GM12878 (cell line): ENCODE data around the gene FGF14. TPM values are rescaled to one million over a fixed set of nuclear protein-coding genes. Genes with fewer than 3 reads are reported as not detected.
A peak's percentile ranks its signal among the peaks of the same experiment; 100 is the strongest.

Experiments
- ATAC-seq: fragments of 200-7000 bp; cut with Tn5 transposase; 3 replicates; pipeline ENCODE4 v1.9.1; 2020; ENCODE audit warnings: mild to moderate bottlenecking, moderate library complexity
- BruUV-seq: library from RNA; stranded (reverse); fragments of 400-500 nt; replicated peaks from 2 replicates; lab custom pipeline; 2021; lab: Mats Ljungman, UMichigan
- CTCF ChIA-PET: fragments of 300-600 bp; sonication (Branson Sonifier 250); formaldehyde crosslinking; extraction: SDS; loops from one replicate; lab custom pipeline; 2021; ENCODE audit warnings: inconsistent platforms; lab: Yijun Ruan, JAX
- POLR2A ChIA-PET: fragments of 350-600 bp; formaldehyde crosslinking; extraction: SDS; loops from one replicate; lab custom pipeline; 2021; ENCODE audit warnings: inconsistent platforms; lab: Charles Lee
- RAD21 ChIA-PET: fragments of 300-600 bp; sonication (Branson Sonifier 250); formaldehyde crosslinking; loops from one replicate; lab custom pipeline; 2023; ENCODE audit warnings: antibody characterized with exemption; ENCODE audit not compliant: unreplicated experiment; lab: Charles Lee
- SMC1A ChIA-PET: fragments of 300-600 bp; sonication (Branson Sonifier 250); formaldehyde crosslinking; loops from one replicate; lab custom pipeline; 2023; ENCODE audit not compliant: unreplicated experiment, uncharacterized antibody; lab: Charles Lee
- DNase-seq: peaks from one replicate; pipeline ENCODE4 v3.0.0-alpha.2; 2011; ENCODE audit warnings: low read depth, low spot score
- FAIRE-seq: peaks from 3 replicates; lab custom pipeline; 2011; peaks lifted over from hg19 to GRCh38; lab: Jason Lieb, UNC
- H2AFZ ChIP-seq: 2 replicates; pipeline ENCODE4 v1.6.0; 2011; ENCODE audit warnings: low read depth, low read length, control low read depth; ENCODE audit not compliant: control insufficient read depth
- H3K27ac ChIP-seq: 2 replicates; pipeline ENCODE4 v1.5.1; 2011; ENCODE audit warnings: control low read depth; ENCODE audit not compliant: control insufficient read depth, insufficient read depth
- H3K27me3 ChIP-seq, 2 experiments: replicated peaks in 1 of 2; 2 replicates each; pipeline versions ENCODE4 v1.6.0 to v1.6.1; 2011; ENCODE audit warnings: low read length in 1 of 2; ENCODE audit not compliant: control insufficient read depth in 2 of 2, insufficient read depth in 2 of 2
- H3K36me3 ChIP-seq, 2 experiments: 2 replicates each; pipeline ENCODE4 v1.5.1; 2011; ENCODE audit warnings: low read length in 1 of 2; ENCODE audit not compliant: control insufficient read depth in 2 of 2, insufficient read depth in 2 of 2
- H3K4me1 ChIP-seq: 2 replicates; pipeline ENCODE4 v1.6.1; 2011; ENCODE audit warnings: mild to moderate bottlenecking, low read length, moderate library complexity, mixed read lengths; ENCODE audit not compliant: control insufficient read depth, insufficient read depth
- H3K4me2 ChIP-seq: 2 replicates; pipeline ENCODE4 v1.6.0; 2011; ENCODE audit warnings: control low read depth; ENCODE audit not compliant: control insufficient read depth, insufficient read depth
- H3K4me3 ChIP-seq: fragments of 200-600 bp; sonication (generic); 2 replicates; pipeline ENCODE4 v1.5.1; 2016
- H3K79me2 ChIP-seq: 2 replicates; pipeline ENCODE4 v1.6.0; 2011; ENCODE audit warnings: low read length; ENCODE audit not compliant: control insufficient read depth, insufficient read depth
- H3K9ac ChIP-seq: 2 replicates; pipeline ENCODE4 v1.8.0; 2011; ENCODE audit warnings: low read length, control low read depth, mixed read lengths; ENCODE audit not compliant: control insufficient read depth, insufficient read depth
- H3K9me3 ChIP-seq: replicated peaks from 3 replicates; pipeline ENCODE4 v1.5.1; 2011; ENCODE audit warnings: mild to moderate bottlenecking, low read length; ENCODE audit not compliant: control insufficient read depth, insufficient read depth
- H4K20me1 ChIP-seq: 2 replicates; pipeline ENCODE4 v1.6.0; 2011; ENCODE audit not compliant: control insufficient read depth, insufficient read depth
- CEBPB ChIP-seq, 2 experiments: fragments of 150-350 bp in 1 of 2; IDR thresholded peaks; 2 replicates each; pipeline ENCODE4 v1.6.1; 2012 to 2014; ENCODE audit warnings: low read depth in 2 of 2, low read length in 2 of 2, borderline replicate concordance in 1 of 2, inconsistent platforms in 1 of 2
- IKZF1 ChIP-seq: fragments of 450-650 bp; conservative IDR thresholded peaks from 2 replicates; pipeline ENCODE4 v1.6.1; 2017; ENCODE audit warnings: antibody characterized with exemption, mild to moderate bottlenecking
- IKZF2 ChIP-seq, 2 experiments: fragments of 450-650 bp; IDR thresholded peaks; 2 replicates each; pipeline ENCODE4 v1.6.1; 2017; ENCODE audit warnings: mild to moderate bottlenecking in 2 of 2, moderate library complexity in 2 of 2
- MEF2A ChIP-seq: IDR thresholded peaks from 2 replicates; pipeline ENCODE4 v1.6.1; 2011; ENCODE audit warnings: low read depth, mild to moderate bottlenecking, low read length, moderate library complexity; ENCODE audit not compliant: insufficient read depth
- NBN ChIP-seq: fragments of 450-650 bp; IDR thresholded peaks from 2 replicates; pipeline ENCODE4 v1.6.1; 2016
- NR2C1 ChIP-seq: fragments of 450-650 bp; IDR thresholded peaks from 2 replicates; pipeline ENCODE4 v1.6.1; 2017; ENCODE audit warnings: antibody characterized with exemption, mild to moderate bottlenecking, moderate library complexity
- PBX3 ChIP-seq: IDR thresholded peaks from 2 replicates; pipeline ENCODE4 v1.6.1; 2011; ENCODE audit warnings: mild to moderate bottlenecking, low read depth, low read length, moderate library complexity; ENCODE audit not compliant: insufficient replicate concordance
- PKNOX1 ChIP-seq: fragments of 450-650 bp; IDR thresholded peaks from 2 replicates; pipeline ENCODE4 v1.6.1; 2016; ENCODE audit warnings: mild to moderate bottlenecking
- RELB ChIP-seq: fragments of 450-650 bp; IDR thresholded peaks from 2 replicates; pipeline ENCODE4 v1.6.1; 2017; ENCODE audit warnings: low read depth, mild to moderate bottlenecking, moderate library complexity
- SMARCA5 ChIP-seq: fragments of 450-650 bp; IDR thresholded peaks from 2 replicates; pipeline ENCODE4 v1.6.1; 2017; ENCODE audit warnings: mild to moderate bottlenecking
- SPI1 ChIP-seq: IDR thresholded peaks from 2 replicates; pipeline ENCODE4 v1.6.1; 2011; ENCODE audit warnings: low read depth, mild to moderate bottlenecking, low read length, moderate library complexity, borderline replicate concordance; ENCODE audit not compliant: insufficient read depth
- TCF3 ChIP-seq: IDR thresholded peaks from 2 replicates; pipeline ENCODE4 v1.6.1; 2012; ENCODE audit warnings: low read depth, mild to moderate bottlenecking, low read length, borderline replicate concordance; ENCODE audit not compliant: insufficient read depth
- ZNF24 ChIP-seq: fragments of 450-650 bp; IDR thresholded peaks from 2 replicates; pipeline ENCODE4 v1.6.1; 2017; ENCODE audit warnings: antibody characterized with exemption, mild to moderate bottlenecking
- WGBS: methylation state at CpG from one replicate; pipeline ENCODE4 v1.1.6; 2016; ENCODE audit warnings: low lambda C conversion rate; ENCODE audit not compliant: insufficient replicate concordance, insufficient coverage; ENCODE audit errors: missing lambda C conversion rate; 5-methylcytosine and 5-hydroxymethylcytosine counted together
- in situ Hi-C: fragments of 300-500 bp; cut with MboI; formaldehyde crosslinking; loops from 9 replicates; pipeline ENCODE4 v1.14.3; 2018; ENCODE audit warnings: mixed read lengths
- intact Hi-C: fragments of 100-400 bp; cut with micrococcal nuclease; formaldehyde crosslinking; loops from one replicate; pipeline ENCODE4 v1.14.2; 2022; ENCODE audit not compliant: unreplicated experiment
- polyA plus RNA-seq, 11 experiments: library from polyadenylated mRNA; depleted of rRNA in 4 of 11; unstranded in 6 of 11; stranded (reverse) in 5 of 11; fragments of >200 nt; fragmentation: Nextera tagmentation in 4 of 11; fragmentation: Illumina TruSeq in 1 of 11; extraction: Ambion mirVana in 4 of 11; extraction: Trizol in 1 of 11; gene quantifications; 1 replicate in 1 of 11; 2 replicates in 10 of 11; pipeline versions ENCODE4 v1.2.1 to v1.2.3, GENCODE V29; 2011 to 2016; ENCODE audit warnings: inconsistent platforms in 2 of 11, missing spikeins in 2 of 11, low read depth in 1 of 11
- total RNA-seq, 4 experiments: library from RNA; depleted of rRNA in 3 of 4; stranded (reverse); fragments of >200 nt in 3 of 4; fragmentation: Illumina TruSeq in 1 of 4; extraction: Trizol in 1 of 4; gene quantifications; 2 replicates each; pipeline versions ENCODE4 v1.2.1 to v1.2.3, GENCODE V29; 2013 to 2021

FGF14 gene
- total and polyA plus RNA-seq, 10 of the 15 experiments (the other 5 are each of a cell fraction or from before 2014, with no cell fraction given) = under 0.01 to 0.44 (median 0.04) TPM

GRCh38 chr13:101739382-101740178 lies 662.3 kb downstream of the FGF14 start:
- CTCF ChIA-PET = interaction anchor here (1.2 kb wide), 1 partner anchor 13 kb away, joined by 3 read pairs; no protein-coding TSS in a partner anchor
- H3K9me3 ChIP-seq = no peaks in the 10 kb centered on the region
- 20% methylated on average over 9 of the region's 9 CpGs for WGBS
- intact Hi-C loops = no loop called here
- no peaks in the 10 kb centered on the region for H3K27me3 ChIP-seq
- no peak overlapping the region for H3K27ac ChIP-seq
- TF ChIP-seq RELB = 0 out of 2 replicates have a peak, but pooled peaks have one; percentile 23
- no peak for TF ChIP-seq SPI1
- peak; percentile 62 for TF ChIP-seq PBX3
- peak; percentile 70; the same call in 1 of the 2 replicates for TF ChIP-seq NBN
- peak in 1 of 2 experiments; percentile 55; a peak in 1 of 4 replicates for TF ChIP-seq CEBPB (IDR thresholded peaks at IDR 0.05; ENCODE audit: borderline replicate concordance in 1 of 2, low read depth in 2 of 2, low read length in 2 of 2)
- TF ChIP-seq TCF3 = no peak
- TF ChIP-seq PKNOX1 = peak; percentile 79
- no peak for TF ChIP-seq MEF2A
- 0 out of 2 replicates have a peak, but pooled peaks have one; percentile 38 for TF ChIP-seq SMARCA5
- peak; percentile 41; the same call in 1 of the 2 replicates for TF ChIP-seq IKZF1
- TF ChIP-seq IKZF2 (IDR thresholded peaks at IDR 0.05) = peak; percentile 36 to 61; a peak in 2 of 4 replicates
- no peak for TF ChIP-seq NR2C1
- TF ChIP-seq ZNF24 = 0 out of 2 replicates have a peak, but pooled peaks have one; percentile 26
- TF ChIP-seq, all 136 proteins: peak for 9
- ChIA-PET POLR2A (no interaction called here), SMC1A (interaction anchor here (0.9 to 1.2 kb wide), 3 partner anchors 16 to 82 kb away, joined by 3 to 6 read pairs (median 3); no protein-coding TSS in a partner anchor), RAD21 (no interaction called here)
- Histone ChIP-seq H3K9ac (no peak overlapping the region), H3K4me3 (no peak overlapping the region), H3K4me2 (no peak overlapping the region), H3K36me3 (no peaks in the 10 kb centered on the region), H4K20me1 (no peaks in the 10 kb centered on the region), H3K4me1 (peaks cover 4% of the 10 kb centered on the region; the same call in 1 of the 2 replicates), H2AFZ (peak overlapping the region; percentile 70), H3K79me2 (no peaks in the 10 kb centered on the region)
- no TSS peak for BruUV-seq
- FAIRE-seq (no peak), DNase-seq (peak; percentile 40), ATAC-seq (peak; percentile 91)
- in situ Hi-C loops = no loop called here
